ENCODE data around the gene PRAC1. TPM values are rescaled to one million over a fixed set of nuclear protein-coding genes. Genes with fewer than 3 reads are reported as not detected.

PRAC1 gene
- total and polyA plus RNA-seq, 4 donors = not detected

DNA sequence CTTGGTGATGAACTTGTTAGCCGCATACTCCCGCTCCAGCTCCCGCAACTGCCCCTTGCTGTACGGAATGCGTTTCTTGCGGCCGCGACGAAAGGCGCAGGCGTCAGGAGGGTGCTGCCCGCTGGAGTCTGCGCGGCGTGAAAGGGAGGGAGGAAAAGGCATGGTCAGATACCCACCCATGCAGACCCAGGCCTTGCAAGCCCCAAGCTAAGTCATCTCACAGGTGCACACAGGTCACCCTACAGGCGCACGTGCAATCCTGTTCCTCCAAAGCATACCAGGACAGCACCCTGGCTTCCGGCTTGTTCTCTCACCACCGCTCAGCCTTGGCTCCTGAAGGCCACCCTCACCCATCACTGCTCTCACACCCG is 4.6 kb upstream of the PRAC1 start:
- Histone ChIP-seq H3K27me3 (ENCODE audit: control insufficient read depth, insufficient read depth, low read length) (peaks cover 100% of the 10 kb centered on the region), H3K36me3 (ENCODE audit: control insufficient read depth, insufficient read depth, low read length) (no peaks in the 10 kb centered on the region), H3K9me3 (ENCODE audit: control insufficient read depth, insufficient read depth, low read length) (no peaks in the 10 kb centered on the region), H3K27ac (ENCODE audit: low read depth, low read length) (no peak overlapping the region), H3K4me3 (ENCODE audit: low read depth, low read length) (no peak overlapping the region), H3K4me1 (ENCODE audit: control insufficient read depth, insufficient read depth, low read length) (peaks cover 45% of the 10 kb centered on the region)
- WGBS (ENCODE audit: insufficient coverage) = 7% methylated on average over 20 of the region's 20 CpGs
- no peak for DNase-seq (ENCODE audit: low read depth in 4 of 6, low spot score in 6 of 6)

DNA sequence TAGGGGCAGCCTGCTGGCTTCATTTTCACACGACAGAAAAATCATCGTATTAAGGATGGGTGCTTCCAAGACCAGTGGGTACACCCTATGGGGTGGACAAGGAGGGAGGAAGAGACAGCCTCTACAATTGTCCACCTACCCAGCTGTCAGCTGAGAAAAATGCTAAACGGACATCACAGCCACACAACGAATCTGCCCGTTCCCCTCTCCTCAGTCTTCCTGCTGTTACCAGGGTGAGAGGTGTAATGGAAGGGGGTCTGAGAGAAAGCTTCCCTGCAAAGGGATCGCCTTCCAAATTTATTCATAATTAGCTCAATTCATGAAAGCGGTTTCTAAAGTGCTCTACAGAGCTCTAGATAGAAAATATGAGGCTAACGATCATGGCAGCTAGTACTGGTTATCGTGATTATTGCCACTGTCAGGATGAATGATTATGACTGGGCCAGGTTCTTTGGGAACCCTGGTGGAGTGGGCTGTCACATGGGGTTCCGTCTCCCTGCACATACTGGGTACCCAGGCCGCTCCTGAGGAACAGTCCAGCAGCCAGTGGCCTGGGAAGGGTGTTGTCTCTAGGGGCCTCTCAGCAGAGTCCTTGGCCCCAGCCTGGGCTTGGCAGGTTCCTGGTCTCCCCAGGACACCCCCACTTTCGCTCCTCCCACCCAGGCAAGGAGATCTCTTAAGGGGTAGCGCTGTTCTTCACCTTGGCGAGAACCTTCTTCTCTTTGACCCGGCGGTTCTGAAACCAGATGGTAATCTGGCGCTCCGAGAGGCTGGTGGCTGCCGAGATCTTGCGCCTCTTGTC is 4.0 kb upstream of the PRAC1 start:
- Histone ChIP-seq H3K9me3 (ENCODE audit: control insufficient read depth, insufficient read depth, low read length) (no peaks in the 10 kb centered on the region), H3K27ac (ENCODE audit: low read depth, low read length) (no peak overlapping the region), H3K27me3 (ENCODE audit: control insufficient read depth, insufficient read depth, low read length) (peaks cover 100% of the 10 kb centered on the region), H3K36me3 (ENCODE audit: control insufficient read depth, insufficient read depth, low read length) (no peaks in the 10 kb centered on the region), H3K4me3 (ENCODE audit: low read depth, low read length) (no peak overlapping the region), H3K4me1 (ENCODE audit: control insufficient read depth, insufficient read depth, low read length) (peaks cover 45% of the 10 kb centered on the region)
- peak in 1 of 6 donors; percentile 25 for DNase-seq (ENCODE audit: low read depth in 4 of 6, low spot score in 6 of 6)
- WGBS (ENCODE audit: insufficient coverage) = 20% methylated on average over 13 of the region's 20 CpGs

DNA sequence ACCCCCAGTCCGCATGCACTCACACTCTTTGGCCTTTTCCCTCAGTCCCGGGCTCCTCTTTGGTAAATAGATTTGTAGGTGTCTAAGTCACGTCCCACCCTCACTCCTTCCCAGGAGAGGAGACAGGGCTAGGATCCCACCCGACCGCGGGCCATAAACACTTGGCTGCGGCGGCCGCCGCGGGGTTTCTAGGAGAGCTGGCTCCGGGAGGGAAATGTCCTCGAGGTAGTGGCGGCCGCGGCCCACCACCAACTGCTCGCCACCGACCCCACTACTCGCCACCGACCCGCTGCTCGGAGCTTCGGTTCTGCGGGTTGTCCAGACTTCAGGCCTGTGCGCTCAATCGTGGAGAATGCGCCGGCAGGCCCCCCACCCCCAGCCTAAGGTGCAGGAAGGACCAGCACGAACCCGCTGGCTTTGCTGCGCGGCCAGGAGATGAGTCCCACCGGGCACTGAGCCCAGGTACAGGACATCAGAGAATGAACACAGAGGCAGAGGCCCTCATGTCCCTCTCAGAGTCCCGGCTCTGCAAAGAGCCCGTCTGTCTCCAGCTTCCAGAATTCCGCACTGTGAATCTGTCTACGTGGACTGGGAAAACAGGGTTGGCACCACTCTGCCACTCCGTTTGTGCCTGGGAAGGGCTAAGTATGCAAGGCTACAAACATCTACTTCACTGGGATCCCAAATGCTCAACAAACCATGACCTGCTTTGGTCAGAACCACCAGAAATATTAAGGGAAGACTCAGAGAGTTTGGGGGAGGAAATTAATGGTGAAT is 3.2 kb upstream of the PRAC1 start:
- Histone ChIP-seq H3K9me3 (ENCODE audit: control insufficient read depth, insufficient read depth, low read length) (no peaks in the 10 kb centered on the region), H3K27ac (ENCODE audit: low read depth, low read length) (no peak overlapping the region), H3K36me3 (ENCODE audit: control insufficient read depth, insufficient read depth, low read length) (no peaks in the 10 kb centered on the region), H3K27me3 (ENCODE audit: control insufficient read depth, insufficient read depth, low read length) (peaks cover 100% of the 10 kb centered on the region), H3K4me3 (ENCODE audit: low read depth, low read length) (no peak overlapping the region), H3K4me1 (ENCODE audit: control insufficient read depth, insufficient read depth, low read length) (peaks cover 45% of the 10 kb centered on the region)
- 3% methylated on average over 34 of the region's 38 CpGs for WGBS (ENCODE audit: insufficient coverage)
- DNase-seq (ENCODE audit: low read depth in 4 of 6, low spot score in 6 of 6) = no peak

DNA sequence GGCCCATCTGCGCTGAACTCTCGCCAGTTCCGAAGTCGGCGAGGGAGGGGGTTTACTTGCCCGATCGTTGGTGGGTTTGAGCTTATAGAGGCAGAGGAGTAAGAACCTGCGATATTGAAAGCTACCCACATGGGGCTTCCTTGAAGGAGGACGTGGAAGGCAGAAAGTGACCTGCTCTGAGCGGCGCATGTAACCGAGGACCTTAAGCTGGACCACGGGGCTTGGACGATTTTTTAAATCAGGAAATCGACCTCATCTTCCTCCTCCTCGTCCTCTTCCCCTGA is 2.6 kb upstream of the PRAC1 start:
- no peak overlapping the region for H3K27ac ChIP-seq (ENCODE audit: low read depth, low read length)
- H3K4me1 ChIP-seq (ENCODE audit: control insufficient read depth, insufficient read depth, low read length) = peaks cover 47% of the 10 kb centered on the region
- WGBS (ENCODE audit: insufficient coverage) = 4% methylated on average over 14 of the region's 16 CpGs
- no peaks in the 10 kb centered on the region for H3K36me3 ChIP-seq (ENCODE audit: control insufficient read depth, insufficient read depth, low read length)
- H3K9me3 ChIP-seq (ENCODE audit: control insufficient read depth, insufficient read depth, low read length) = no peaks in the 10 kb centered on the region
- DNase-seq (ENCODE audit: low read depth in 4 of 6, low spot score in 6 of 6) = no peak
- peaks cover 100% of the 10 kb centered on the region for H3K27me3 ChIP-seq (ENCODE audit: control insufficient read depth, insufficient read depth, low read length)
- no peak overlapping the region for H3K4me3 ChIP-seq (ENCODE audit: low read depth, low read length)

DNA sequence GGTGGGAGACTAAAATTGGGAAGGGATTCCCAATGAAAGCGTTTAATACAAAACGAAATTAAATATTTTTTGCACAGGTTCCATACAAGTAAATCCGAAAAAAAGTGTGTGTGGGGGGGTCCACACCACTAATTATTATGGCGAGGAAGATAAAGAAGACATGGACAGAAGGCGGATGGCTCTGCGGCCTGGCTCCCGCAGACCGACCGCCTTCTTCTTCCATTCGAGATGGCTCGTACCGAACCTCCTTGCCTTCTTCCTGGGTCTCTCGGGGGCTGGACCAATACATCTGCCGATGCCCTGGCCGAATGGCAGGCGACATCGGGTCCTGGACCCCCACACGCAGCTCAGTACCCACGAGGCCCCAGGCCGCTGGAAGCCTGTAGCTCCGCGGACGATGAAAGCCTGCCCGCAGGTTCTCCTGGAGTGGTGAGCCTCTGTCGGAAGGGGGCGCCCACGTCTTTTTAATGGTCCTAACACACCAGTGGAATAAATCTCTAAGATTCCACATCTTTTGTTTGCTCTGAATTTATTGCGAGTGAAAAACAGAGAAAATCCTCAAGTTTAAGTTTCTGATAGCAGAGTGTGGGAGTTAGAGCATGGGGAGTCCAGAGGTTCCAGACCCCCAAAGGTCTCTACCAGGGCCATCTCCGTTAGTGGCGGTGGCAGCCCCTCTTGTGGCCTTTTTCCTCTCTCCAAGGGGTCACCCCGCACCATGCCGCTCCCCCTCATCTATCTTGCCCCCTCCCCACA is 2.1 kb upstream of the PRAC1 start:
- Histone ChIP-seq H3K4me1 (ENCODE audit: control insufficient read depth, insufficient read depth, low read length) (peaks cover 51% of the 10 kb centered on the region), H3K36me3 (ENCODE audit: control insufficient read depth, insufficient read depth, low read length) (no peaks in the 10 kb centered on the region), H3K27ac (ENCODE audit: low read depth, low read length) (no peak overlapping the region), H3K9me3 (ENCODE audit: control insufficient read depth, insufficient read depth, low read length) (no peaks in the 10 kb centered on the region), H3K27me3 (ENCODE audit: control insufficient read depth, insufficient read depth, low read length) (peaks cover 100% of the 10 kb centered on the region), H3K4me3 (ENCODE audit: low read depth, low read length) (no peak overlapping the region)
- 5% methylated on average over 19 of the region's 32 CpGs for WGBS (ENCODE audit: insufficient coverage)
- DNase-seq (ENCODE audit: low read depth in 4 of 6, low spot score in 6 of 6) = peak in 5 of 6 donors; percentile 65 to 95 (median 77)

DNA sequence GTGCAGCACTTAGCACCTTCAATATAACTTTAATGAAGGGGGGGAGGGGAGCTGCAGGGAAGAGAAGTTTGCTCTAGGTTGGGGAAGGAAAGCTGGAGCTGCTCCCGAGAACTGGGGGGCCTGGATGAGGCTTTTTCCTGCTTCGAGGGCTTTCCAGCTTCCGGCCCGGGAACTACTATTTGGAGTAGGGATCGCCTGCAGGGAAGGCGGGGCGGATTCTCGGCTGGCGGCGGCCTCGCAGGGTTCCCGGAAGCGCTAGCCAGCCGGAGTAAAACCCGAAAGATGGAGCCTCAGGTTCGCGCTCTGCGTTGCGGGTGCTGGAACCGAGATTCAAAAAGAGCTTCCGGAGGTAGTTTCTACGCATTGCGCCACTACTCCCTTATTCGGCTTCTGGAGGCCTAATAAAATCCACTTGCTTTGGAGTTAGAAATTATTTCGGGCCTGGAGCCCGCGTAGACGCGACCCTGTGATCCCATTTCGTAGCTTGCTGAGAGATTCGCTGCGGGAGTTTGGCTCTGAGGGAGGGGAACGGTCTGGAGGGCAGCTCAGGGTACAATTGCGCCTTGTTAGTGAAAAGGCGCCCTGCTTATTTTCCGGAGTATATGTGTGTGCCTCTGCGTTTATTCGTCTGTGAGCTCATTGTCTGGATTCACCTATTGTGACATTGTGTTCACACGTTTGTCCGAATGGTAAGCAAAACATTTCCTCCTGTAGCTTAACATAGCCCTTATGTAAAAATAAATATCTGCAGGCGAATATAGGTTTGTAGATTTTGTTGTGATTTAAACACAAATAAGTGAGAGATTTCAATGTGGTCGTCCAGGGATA is 1.3 kb upstream of the PRAC1 start:
- Histone ChIP-seq H3K9me3 (ENCODE audit: control insufficient read depth, insufficient read depth, low read length) (no peaks in the 10 kb centered on the region), H3K36me3 (ENCODE audit: control insufficient read depth, insufficient read depth, low read length) (no peaks in the 10 kb centered on the region), H3K4me1 (ENCODE audit: control insufficient read depth, insufficient read depth, low read length) (peaks cover 52% of the 10 kb centered on the region), H3K4me3 (ENCODE audit: low read depth, low read length) (no peak overlapping the region), H3K27me3 (ENCODE audit: control insufficient read depth, insufficient read depth, low read length) (peaks cover 100% of the 10 kb centered on the region), H3K27ac (ENCODE audit: low read depth, low read length) (no peak overlapping the region)
- 2% methylated on average over 34 of the region's 42 CpGs for WGBS (ENCODE audit: insufficient coverage)
- DNase-seq (ENCODE audit: low read depth in 4 of 6, low spot score in 6 of 6) = peak in 1 of 6 donors; percentile 61

DNA sequence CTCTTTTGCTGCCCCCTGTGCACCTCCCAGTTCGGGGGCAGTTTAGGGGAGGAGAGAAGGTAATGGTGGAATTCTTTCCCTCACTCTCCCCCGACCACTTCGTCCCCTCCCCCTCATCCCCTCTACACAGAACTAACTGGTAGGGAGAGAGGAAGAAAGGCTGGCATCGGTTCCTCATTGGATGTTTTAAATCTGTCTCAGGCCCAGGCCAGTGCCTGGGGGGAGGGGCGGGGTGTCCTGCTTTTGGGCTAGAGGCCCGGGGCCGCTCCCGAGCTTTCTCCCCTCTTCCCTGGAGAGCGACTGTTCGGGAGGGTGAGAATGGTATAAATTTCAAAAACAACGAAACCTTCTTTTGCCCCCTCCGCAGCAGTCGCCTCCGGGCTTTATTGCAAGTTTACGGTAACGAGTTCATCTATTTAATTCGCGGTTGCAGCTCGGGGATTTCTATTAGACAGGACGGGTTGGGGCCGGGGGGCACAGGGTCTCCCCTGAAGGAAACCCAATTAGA is 651 bp upstream of the PRAC1 start, which contains the start of gene PRAC2:
Gene PRAC2 (plus strand): TSS at position 271 of the 508 bp plus-strand sequence. CDS start 1,226 bp downstream, outside the sequence.
- Histone ChIP-seq H3K4me1 (ENCODE audit: control insufficient read depth, insufficient read depth, low read length) (peaks cover 48% of the 10 kb centered on the region), H3K27ac (ENCODE audit: low read depth, low read length) (no peak within 1 kb of the TSS), H3K36me3 (ENCODE audit: control insufficient read depth, insufficient read depth, low read length) (no peaks in the 10 kb centered on the region), H3K27me3 (ENCODE audit: control insufficient read depth, insufficient read depth, low read length) (peaks cover 100% of the 10 kb centered on the region), H3K9me3 (ENCODE audit: control insufficient read depth, insufficient read depth, low read length) (no peaks in the 10 kb centered on the region), H3K4me3 (ENCODE audit: low read depth, low read length) (no peak within 1 kb of the TSS)
- DNase-seq (ENCODE audit: low read depth in 4 of 6, low spot score in 6 of 6) = no peak
- 2% methylated on average over 9 of the region's 21 CpGs for WGBS (ENCODE audit: insufficient coverage)

DNA sequence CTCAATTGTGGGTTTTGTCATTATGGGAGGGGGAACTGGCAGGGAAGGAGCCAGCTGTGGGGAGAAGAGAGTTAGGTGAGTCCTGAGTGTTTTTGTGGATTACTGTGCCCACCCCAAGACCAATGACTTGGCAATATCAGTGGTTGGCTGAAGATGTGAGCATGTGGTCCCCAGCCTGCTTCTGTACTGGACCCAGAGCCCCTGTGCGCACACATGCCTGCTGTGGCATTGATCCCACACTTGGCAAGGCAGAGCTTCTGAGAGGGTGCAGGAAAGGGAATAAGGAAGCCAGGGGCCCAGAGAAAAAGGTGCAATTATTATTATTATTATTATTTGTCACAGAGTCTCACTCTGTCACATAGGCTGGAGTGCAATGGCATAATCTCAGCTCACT is 1.3 kb downstream of the PRAC1 start:
- Histone ChIP-seq H3K4me3 (ENCODE audit: low read depth, low read length) (no peak overlapping the region), H3K9me3 (ENCODE audit: control insufficient read depth, insufficient read depth, low read length) (no peaks in the 10 kb centered on the region), H3K4me1 (ENCODE audit: control insufficient read depth, insufficient read depth, low read length) (peaks cover 48% of the 10 kb centered on the region), H3K27ac (ENCODE audit: low read depth, low read length) (no peak overlapping the region), H3K27me3 (ENCODE audit: control insufficient read depth, insufficient read depth, low read length) (peaks cover 100% of the 10 kb centered on the region), H3K36me3 (ENCODE audit: control insufficient read depth, insufficient read depth, low read length) (no peaks in the 10 kb centered on the region)
- DNase-seq (ENCODE audit: low read depth in 4 of 6, low spot score in 6 of 6) = no peak
- no CpG with 5 or more reads among the region's 1 CpG for WGBS (ENCODE audit: insufficient coverage)
